Stimulated activated CD8-positive, alpha-beta memory T cell treated with anti-CD3 and anti-CD28 coated beads, Interleukin-12 subunit alpha, Interleukin-12 subunit beta, amount 100 ng/mL, for 24 hours (primary cell): ENCODE measurements around the gene ATP6V0E1.
"Not testable (repeated sequence)": the region's sequence is repeated elsewhere in the genome, so short reads cannot be mapped to it uniquely, and the experiment has no call there.

Source experiments
- DNase-seq: peaks from one replicate; pipeline ENCODE4 v3.0.0-alpha.2; 2020; ENCODE audit errors: extremely low read depth

ATP6V0E1 gene

DNA sequence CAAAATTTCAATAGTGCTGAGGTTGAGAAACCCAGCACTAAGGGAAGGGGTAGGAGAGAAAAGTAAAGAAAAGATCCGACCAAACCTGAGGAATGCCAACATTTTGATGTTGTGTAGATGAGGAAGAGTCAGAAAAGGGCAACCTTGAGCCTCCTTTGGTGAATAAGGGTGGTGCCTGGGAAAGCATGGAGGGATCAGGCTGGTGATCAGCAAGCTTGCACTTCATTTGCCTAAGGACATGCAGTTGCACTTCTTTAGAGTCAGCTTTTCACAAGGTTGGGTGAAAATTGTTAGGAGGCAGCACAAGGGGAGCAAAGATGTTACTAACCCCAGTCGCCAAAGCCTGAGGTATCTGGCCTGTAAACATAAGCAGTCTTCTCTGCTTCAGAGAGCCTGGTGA lies 20.4 kb downstream of the ATP6V0E1 start:
- no peak for DNase-seq

DNA sequence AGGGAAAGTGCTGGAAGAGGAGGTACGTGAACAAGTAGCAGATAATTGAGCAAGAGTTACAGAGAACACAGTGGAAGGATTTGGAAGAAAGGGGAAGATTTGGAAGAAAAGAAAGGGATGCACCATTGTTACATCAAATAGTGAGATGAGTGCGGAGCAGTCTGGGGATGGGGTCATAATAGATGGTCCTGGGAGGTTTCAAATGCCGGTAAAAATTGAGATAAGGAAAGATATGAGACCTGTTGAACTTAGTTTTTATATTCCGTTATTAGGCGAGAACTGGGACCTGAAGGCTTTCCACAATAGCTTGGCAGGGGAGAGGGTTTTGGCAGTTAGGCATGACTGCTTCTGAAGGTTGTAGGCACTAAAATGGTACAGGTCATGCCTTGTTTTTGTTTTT lies 20.9 kb downstream of the ATP6V0E1 start:
- DNase-seq, result no peak

DNA sequence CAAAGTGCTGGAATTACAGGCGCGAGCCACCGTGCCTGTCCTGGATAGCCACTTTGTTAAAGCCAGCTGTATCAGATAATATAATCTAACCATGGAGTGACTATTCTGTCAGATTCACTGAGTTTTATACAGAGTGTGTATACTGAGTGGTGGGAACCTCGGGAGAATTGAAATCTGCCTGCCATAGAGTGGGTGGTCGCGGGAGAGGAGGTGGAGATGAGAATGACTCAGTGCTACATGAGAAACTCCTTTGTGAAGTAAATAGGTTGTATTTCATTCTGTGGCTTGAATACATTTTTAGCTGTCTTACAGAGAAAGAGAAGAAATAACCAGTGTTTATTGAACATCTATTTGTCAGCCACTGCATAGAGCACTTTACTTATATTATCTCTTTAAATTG lies 26.4 kb downstream of the ATP6V0E1 start:
- DNase-seq, result no peak

DNA sequence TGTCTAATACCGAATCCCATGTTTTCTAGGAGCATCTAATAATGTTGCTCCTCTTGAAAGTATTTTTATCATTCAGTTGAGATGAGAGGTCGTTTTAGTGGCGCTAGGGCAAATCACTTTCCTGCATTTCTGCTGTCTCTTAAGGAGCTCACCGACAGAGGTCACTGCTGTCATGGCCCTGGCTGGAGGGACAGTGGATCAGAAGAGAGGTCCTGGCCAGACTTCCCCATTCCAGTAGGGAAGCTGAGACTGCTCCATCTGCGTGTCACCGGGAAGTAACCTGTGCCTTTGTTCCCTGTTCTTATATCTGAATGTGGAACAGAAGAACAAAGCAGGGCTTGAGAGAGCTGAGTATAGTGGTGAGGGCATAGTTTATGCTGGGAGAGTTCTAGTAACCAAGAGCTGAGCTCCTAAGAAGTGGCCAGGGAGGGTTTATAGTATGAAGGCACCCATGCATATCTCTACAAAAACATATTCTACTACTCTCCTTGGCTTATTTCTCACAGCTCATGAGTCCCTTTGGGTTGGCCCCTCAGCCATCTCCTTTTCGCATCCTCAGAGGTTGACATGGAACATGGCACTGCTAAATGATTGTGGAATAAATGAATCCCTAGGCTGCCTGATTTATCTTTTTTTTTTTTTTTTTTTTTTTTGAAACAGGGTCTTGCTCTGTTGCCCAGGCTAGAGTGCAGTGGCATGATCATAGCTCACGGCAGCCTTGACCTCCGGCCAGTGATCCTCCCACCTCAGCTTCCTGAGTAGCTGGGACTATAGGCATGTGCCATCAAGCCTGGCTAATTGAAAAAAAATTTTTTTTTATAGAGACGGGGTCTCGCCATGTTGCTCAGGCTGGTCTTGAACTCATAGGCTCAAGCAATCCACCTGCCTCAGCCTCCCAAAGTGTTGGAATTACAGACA lies 27.2 kb downstream of the ATP6V0E1 start:
- no peak for DNase-seq

DNA sequence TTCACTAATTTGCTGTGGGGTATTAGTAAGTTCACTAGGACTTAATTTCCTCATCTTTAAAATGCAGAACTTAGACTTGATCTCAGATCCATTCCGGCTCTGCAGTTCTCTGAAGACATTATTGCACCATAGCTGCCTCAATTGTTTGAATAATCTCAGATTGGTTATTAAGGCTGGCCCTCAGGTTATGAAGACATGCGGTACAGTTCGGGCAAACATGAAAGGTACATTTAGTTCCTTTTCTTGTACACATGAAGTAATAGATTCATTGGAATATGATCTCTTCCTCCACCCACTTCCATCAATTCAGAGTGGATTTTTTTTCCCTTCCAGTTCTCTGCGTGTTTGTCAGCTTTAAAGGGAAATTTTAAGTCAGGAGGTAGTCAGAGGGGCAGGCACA lies 28.0 kb downstream of the ATP6V0E1 start:
- no peak for DNase-seq

DNA sequence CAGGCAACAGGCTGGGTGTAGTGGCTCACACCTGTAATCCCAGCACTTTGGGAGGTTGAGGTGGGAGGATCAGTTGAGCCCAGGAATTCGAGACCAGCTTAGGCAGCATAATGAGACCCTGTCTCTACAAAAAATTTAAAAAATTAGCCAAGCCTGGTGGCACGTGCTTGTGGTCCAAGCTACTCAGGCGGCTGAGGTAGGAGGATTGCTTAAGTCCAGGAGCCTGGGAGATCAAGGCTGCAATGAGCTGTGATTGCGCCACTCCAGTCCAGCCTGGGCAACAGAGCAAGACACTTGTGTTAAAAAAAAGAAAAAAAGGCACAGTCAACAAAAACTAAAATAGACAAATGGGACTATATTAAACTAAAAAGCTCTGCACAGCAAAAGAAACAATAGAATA lies 29.3 kb downstream of the ATP6V0E1 start:
- DNase-seq, result no peak

DNA sequence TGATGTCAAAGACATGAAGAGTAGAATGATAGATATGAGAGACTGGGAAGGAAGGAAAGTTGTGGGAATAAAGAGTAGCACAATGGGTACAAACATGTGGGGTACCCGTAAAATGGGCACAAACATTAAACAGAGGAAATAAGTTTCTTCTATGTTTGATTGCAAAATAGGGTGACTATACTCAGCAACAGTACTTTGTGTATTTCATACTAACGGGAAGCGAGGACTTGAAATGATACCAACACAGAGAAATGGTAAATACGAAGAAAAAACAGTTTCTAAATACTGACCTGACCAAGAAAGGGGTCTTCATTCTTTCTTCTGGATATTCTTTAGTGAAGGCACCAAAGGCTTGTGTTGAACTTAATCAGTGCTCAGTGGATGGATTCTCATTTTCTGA lies 31.1 kb downstream of the ATP6V0E1 start:
- no peak for DNase-seq

DNA sequence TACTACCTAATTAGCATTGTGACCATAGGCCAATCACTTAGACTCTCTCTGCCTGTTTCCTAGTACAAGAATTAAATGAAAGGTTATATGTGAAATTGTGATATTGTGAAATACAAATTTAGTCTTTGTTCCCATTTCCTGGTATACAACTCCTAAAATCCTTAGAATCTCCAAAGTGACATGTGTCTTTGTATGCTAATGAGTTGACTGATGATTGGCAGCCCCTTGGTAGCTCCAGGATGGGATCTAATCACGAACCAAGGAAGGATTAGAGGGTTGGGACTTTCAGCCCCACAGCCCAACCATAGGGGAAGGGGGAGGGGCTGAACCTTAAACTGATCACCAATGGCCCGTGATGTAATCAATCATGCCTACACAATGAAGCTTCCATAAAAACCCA lies 31.6 kb downstream of the ATP6V0E1 start:
- no peak for DNase-seq

DNA sequence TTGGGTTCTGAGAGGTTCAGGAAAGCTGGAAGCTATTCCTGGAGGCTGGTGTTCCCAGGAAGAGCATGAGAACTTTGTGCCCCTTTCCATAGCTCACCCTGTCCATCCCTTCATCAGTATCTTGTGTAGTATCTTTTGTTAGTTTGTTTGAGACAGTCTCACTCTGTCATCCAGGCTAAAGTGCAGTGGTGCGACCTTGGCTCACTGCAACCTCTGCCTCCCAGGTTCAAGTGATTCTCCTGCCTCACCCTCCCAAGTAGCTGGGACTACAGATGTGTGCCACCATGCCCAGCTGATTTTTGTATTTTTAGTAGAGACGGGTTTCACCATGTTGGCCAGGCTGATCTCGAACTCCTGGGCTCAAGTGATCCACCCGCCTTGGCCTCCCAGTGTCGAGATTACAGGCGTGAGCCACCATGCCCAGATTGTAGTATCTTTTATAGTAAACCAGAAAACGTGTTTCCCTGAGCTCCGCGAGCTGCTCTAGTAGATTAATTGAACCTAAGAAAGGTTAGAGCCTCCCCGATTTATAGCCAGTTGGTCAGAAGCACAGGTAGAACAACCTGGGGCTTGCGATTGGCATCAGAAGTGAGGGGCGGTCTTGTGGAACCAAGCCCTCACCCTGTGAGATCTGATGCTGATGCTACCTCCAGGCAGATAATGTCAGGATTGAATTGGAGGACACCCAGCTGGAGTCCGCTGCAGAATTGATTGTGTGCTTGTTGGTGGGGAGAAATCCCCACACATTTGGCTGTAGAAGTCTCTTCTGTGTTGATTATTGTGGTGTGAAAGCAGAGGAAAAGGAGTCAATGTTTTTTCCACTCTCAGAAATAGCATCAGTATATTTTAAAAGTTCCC lies 32.3 kb downstream of the ATP6V0E1 start:
- DNase-seq, result no peak

DNA sequence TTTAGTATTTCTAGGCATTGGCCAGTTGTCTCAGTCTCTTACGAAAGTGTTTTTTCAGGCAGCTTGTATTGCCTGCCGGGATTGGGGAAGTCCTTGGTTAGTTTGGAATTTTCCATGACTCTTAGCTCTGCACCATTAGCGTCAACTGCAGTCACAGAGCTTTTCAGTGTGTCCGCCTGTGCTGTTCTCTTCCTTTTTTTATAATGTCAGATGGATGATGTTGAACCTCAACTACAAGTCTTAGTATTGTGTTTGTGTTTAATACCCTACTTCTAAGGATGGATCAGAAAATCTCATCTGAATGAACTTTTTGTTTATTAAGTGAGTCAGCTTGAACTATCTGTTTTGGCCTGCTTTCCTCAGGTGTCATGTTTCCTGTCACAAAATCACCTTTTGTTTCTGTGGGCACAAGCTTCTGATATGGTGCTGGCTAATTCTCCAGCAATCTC lies 33.1 kb downstream of the ATP6V0E1 start:
- no peak for DNase-seq

DNA sequence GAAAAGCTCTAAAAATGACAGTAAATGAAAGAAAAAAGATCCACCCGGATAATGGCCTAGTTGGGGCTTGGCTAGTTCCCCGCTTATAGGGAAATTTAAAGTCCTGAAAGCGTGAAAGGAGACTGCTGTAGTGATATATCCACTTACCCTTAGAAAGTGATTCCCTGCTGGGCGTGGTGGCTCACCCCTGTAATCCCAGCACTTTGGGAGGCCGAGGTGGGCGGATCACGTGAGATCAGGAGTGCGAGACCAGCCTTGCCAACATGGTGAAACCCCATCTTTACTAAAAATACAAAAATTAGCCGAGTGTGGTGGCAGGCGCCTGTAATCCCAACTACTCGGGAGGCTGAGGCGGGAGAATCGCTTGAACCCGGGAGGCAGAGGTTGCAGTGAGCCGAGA lies 33.5 kb downstream of the ATP6V0E1 start:
- not testable (repeated sequence) for DNase-seq

DNA sequence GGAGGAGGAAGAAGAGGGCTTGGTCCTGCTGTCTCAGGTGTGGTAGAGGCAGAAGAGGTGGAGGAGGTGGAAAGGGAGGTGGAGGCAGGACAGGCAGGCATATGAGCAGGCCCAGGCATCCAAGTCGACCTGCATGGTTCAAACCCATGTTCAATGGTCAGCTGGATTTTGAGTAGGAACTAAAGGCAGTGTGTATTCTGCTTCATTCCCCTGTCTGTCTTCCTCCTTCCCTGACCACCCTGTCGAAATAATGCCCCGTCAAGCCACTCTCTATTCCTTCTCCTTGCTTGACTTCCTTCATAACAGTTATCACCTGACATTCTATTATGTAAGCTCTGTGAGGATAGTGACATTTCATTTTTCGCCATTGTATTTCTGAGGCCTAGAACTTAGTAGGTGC lies 34.8 kb downstream of the ATP6V0E1 start:
- no peak for DNase-seq

DNA sequence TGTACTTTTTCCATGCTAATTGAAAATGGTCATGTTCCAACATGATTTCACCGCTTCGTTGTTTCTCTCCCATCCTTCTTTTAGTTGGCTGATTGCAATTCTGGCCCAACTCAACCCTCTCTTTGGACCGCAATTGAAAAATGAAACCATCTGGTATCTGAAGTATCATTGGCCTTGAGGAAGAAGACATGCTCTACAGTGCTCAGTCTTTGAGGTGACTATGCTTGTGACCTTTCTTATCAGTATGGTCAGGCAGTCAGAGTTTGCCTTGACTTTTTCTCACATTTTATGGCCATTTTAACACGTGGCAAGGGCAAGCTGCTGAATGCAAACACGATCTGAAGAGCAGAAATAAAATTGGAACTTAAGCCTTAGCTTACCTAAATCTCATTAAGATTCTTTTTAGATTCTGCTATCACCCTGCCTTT lies 36.6 kb downstream of the ATP6V0E1 start:
- DNase-seq, result no peak

DNA sequence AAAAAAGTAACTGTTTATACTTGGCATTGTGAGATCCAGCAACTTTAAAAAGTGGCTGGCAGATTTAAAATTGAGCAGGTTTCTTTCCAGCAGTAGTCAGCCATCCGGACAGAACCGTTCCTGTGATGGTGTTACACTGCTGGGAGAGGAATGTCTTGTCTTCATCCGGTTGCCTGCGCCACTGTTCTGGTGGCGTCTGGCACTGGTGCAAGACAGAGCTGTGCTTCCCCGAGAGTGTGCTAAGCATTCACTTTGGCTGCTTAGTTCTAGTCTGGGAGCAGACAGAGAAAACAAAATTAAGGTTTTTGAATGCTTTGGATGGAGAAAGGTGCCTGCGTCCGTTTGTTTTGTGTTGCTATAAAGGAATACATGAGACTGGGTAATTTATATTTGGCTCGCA lies 37.1 kb downstream of the ATP6V0E1 start:
- DNase-seq, result no peak

DNA sequence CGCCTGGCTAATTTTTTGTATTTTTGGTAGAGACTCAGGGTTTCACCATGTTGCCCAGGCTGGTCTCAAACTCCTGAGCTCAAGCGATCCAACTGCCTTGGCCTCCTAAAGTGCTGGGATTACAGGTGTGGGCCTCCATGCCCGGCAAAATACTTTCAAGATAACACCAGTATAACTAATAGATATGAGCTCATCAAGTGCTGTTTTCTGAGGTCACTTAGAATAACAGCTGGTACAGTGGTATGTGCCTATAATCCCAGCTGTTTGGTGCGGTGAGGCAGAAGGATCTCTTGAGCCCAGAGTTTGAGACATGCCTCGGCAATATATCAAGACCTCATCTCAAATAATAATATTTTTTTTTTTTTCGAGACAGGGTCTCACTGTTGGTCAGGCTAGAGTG lies 42.1 kb downstream of the ATP6V0E1 start:
- no peak for DNase-seq

DNA sequence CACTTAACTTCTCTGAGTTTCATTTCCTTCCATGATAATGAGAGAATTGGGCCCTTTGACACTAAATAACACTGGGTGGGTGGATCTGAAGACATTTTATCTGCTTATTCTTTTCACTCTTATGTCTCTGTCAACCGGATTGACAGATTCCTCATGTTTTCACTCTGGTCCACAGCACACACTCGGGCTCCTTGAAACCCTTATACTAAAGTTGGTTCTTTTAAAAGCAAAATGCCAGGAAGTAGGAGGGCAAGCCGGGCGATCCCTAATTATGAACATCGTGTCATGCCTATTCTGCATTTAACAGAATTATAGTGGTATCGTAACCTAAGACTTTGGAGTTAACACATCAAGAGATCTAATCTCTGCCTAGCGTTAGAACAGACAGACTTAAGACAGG lies 44.3 kb downstream of the ATP6V0E1 start:
- no peak for DNase-seq

DNA sequence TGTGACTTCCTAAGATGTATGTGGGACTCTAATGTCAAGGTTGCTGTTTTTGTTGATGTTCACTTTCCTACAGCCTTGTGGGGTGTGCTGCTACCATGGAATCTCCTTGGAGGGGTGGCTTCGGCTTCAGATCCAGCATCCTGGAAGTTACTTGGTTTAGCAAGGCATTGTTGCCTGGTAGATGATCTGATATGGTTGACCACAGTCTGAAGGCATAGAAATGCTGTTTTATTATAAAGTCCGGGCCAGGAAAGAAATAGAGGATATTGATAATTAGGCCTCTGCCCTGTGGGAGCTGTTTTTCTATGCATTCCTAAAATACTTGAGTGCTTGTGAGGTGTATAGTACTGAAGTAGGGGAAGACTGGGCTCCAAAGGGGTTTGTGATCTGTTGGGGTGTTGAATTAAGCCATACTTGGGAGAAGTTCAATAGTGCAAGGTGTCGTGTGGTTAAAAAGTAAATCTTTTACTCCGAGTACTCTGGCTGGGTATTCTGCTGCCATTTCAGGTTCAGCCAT lies 45.3 kb downstream of the ATP6V0E1 start:
- no peak for DNase-seq

DNA sequence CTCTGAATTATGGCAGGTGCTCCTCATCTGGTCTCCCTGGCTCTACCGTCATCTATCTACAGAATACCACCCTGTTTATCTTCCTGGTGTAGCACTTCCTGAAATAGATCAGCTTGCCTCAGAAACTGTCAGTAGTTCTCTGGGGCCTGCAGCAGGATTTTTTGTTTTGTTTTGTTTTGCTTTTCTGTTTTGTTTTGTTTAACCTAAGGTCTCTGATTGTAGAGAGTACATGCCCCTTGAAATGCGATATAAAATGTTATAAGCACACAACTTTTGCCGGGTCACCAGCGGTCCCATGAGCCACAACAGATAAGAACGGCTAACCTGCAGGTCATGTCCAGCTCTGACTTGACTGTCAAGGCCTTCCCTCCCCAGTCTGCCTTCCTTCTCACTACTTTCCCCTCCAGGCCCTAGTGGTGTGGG lies 45.9 kb downstream of the ATP6V0E1 start:
- DNase-seq, result no peak

DNA sequence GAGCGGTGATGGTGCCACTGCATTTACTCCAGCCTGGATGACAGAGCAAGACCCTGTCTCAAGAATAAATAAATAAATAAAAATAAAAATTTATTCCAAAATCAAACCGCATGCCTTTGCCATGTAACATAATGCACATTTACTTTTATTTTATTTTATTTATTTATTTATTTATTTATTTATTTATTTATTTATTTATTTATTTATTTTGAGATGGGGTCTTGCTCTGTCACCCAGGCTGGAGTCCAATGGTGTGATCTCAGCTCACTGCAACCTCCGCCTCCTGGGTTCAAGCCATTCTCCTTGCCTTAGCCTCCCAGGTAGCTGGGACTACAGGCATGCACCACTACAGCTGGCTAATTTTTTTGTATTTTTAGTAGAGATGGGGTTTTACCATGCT lies 48.5 kb downstream of the ATP6V0E1 start:
- not testable (repeated sequence) for DNase-seq

DNA sequence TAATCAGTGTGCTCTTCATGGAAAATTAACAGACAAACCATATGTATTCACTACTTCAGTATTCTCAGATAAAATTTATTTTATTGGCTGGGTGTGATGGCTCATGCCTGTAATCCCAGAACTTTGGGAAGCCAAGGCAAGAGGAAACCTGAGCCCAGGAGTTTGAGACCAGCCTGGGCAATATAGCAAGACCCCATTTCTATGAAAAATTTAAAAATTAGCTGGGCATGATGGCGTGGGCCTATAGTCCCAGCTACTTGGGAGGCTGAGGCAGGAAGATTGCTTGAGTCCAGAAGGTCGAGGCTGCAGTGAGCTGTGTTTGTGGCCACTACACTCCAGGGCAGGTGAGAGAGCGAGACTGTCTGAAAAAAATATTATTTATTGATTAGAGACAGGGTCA lies 49.2 kb downstream of the ATP6V0E1 start:
- DNase-seq, result no peak

DNA sequence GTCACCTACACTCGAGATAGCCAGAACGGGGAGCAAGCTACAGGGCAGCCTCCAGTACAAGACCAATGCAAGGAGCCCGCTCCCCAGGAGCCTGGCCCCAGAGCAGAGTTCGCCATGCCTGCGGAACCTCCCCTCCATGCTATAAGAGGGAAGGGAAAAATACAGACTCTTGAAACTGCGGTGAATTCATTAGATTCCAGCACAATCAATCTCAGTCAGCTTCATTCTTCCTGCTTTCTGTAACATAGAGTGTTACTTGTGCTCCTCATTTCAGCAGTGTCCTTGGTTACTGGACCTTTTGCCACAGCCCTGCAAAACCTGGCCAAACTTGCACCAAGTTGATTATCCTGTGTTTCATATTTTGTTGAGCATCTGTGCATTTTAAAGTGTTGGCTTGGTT lies 50.4 kb downstream of the ATP6V0E1 start:
- no peak for DNase-seq

DNA sequence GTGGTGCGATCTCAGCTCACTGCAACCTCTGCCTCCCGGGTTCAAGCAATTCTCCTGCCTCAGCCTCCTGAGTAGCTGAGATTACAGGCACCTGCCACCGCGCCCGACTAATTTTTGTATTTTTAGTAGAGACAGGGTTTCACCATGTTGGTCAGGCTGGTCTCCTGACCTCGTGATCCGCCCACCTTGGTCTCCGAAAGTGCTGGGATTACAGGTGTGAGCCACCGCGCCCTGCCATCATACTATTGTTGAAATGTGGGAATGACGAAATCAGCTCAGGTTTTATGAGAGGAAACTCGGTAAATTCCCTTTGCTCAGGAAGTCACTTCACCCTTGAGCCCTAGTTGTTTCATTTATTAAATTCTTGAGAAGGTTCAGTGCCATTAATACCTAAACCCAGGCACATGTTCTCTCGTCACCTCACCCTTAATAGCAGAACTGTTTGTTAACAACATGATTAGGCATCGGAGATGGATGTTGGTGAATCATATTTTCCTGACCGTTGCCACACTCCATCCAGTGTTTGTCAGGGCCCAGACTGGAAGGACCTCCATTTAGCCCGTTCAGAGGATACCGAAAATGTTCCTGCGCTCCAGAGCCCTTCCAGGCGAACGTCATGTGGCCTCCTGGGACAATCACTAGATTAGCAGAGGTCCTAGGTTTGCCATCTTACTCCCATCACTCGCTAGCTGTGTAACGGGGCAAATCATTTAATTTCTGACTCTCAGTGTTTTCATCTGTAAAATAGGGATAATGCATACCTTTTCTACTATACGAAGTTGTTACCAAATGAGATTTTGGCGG lies 52.5 kb downstream of the ATP6V0E1 start:
- DNase-seq, result no peak
